Activated CD4-positive, alpha-beta T cell treated with anti-CD3 and anti-CD28 coated beads for 48 hours (primary cell): Measurements from ENCODE around the gene ECT2L.
A peak's percentile ranks its signal among the peaks of the same experiment; 100 is the strongest.

Experiments
- DNase-seq: peaks from one replicate; pipeline ENCODE4 v3.0.0-alpha.2; 2020

ECT2L gene, protein sequence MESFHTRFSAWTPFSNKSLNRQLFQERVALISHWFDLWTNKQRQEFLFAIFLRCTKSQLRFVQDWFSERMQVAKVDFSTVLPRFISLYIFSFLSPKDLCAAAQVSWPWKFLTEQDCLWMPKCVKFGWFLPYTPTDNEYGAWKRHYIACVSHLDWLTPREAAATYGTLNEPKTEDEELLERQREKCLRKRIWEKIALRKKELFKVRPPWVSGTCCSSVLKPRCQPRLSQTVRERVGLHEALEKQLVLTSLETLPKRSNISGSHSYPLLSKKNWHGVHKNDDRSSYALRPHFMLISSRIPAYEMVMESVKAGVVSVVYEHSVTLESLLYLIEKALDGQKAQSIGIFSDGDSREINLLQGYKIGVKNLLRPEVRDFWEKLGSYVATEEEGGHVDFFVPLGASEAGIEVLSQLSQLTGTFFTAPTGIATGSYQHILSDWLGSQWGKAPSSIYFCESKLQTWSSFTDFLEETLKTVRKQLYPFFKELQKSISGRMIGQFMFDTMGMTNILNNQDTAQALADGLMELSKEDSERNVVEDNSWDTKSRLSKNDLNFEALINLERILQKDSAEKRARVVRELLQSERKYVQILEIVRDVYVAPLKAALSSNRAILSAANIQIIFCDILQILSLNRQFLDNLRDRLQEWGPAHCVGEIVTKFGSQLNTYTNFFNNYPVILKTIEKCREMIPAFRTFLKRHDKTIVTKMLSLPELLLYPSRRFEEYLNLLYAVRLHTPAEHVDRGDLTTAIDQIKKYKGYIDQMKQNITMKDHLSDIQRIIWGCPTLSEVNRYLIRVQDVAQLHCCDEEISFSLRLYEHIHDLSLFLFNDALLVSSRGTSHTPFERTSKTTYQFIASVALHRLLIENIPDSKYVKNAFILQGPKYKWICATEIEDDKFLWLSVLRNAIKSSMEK

DNA sequence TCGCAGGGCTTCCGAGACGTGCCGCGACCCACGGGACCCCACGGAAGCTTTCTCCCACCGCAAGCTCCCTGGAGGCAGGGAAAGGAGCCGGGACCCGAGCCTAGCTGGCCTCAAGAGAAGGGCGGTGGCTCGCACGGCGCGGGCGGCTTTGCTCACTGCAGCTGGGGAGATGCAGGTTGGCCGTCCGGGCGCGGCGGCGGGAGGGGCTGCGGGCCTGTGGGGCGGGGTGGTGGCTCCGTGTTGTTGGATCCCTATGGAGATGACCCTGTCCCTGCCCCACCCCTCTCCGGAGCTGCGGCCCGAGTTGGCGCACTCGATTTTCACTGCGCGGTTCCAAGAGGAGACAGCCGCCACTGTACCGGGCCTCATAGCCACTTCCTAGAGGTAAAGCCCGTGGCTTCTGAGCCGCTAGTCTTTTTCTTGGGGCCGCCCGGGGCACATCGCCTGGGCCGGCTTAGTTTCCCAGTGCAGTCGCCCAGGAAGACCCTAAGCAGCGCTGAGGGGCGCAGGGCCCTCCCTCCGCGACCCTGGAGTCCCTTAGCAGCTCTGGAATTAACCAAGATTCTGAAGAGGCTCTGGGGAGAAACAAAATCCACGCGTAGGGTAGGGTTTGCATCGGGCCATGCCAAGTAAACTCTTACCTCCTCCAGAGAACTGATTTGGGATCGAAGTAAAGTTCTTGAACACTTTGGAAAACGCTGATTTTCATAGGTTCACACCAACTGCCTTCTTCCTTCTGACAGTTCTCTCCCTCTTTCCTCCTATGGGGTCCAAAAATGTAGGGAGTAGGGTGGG is at the start of gene ECT2L:
Gene ECT2L, plus strand, starts transcription at position 279 of the 795 bp plus-strand sequence. CDS start 17,188 bp downstream, outside the sequence.
- DNase-seq, result no peak

DNA sequence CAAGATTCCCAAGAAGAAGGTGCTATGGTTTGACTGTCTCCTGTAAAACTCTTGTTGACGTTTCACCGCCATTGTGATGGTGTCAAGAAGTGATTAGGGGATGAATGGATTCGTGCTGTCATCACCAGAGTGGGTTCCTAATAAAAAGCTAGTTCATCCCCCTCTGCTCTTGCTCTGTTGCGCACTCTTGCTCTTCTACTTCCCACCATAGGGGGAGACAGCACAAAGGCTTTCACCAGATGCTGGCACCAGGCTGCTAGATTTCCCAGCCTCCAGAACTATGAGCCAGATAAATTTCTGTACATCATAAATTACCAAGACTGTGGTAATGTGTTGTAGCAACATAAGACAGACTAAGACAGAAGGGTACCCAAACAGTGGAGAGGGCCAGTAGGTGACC is 43.9 kb upstream of the ECT2L start:
- no peak for DNase-seq

DNA sequence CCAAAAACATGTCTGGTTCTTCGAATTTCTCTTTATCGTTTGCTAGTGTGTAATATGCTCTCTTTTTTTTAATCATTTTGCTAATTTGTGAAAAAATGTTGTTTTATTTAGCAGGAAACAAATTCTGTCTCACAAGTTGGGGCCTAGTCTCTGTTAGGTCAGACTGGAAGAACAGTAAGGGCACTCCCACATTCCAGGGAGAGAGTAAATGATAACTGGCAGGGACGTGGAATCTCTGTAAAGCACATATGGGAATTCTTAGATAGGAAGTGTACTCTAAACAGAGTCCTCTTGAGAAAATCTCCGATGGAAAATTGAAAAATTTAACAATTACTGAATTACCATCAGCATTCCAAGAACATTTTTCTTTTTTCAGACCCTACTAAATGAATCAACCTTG is 38.8 kb upstream of the ECT2L start:
- no peak for DNase-seq

DNA sequence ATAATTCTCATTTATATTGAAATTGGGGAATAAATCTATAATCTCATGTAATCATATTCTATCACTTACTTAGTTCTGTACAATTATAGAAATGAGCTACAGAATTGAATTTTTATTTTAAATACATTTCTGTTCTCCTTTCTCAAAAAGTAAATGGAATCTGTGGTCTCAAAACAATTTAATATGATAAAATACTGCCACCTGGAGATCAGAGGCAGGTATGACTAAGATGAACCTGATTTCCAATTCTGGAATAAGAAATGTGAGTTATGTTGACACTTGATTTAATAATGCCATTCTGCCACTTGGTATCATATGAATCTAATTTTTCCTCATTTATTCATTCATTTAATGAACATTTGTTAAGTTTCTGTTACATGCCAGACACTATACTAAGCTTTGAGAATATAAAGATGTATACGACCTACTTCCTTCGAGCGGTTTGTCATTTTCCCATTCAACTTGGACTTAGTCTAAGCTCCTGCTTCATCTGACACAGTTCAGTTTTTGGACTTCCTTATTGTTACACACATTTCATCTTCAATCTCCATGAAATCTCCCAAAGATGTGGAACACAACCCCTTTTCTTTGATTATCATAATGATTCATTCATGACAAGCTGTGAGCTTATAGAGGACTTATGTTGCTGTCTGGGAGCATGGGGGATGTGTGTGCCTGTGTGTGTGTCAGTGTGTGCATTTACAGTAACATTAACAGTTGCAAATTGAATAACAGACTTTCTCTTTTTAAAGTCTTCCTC is 29.8 kb upstream of the ECT2L start:
- no peak for DNase-seq

DNA sequence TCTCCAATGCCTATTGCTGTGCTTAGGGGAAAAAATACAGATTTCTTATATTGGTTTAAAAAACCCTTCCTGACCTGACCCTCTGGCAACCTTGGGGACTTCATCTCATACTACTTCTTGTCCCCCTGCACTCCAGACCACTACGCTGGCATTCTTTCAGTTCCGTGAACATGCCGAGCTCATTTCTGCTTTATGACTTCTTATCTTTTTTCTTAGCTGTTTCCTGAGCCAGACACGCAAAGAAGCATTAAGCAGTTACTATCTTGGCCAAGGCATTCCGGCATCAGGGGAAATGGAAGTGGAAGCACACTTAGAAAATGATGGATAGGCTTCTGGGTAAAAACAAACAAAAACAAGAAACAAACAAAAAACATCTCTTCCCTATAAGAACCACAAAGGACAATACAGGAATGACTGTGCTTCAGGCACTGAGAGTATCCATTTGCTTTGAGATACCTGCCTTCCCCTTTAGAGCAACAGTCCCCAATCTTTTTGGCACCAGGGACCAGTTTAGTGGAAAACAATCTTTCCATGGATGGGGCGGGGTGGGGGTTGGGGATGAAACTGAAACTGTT is 26.7 kb upstream of the ECT2L start:
- DNase-seq, result no peak

DNA sequence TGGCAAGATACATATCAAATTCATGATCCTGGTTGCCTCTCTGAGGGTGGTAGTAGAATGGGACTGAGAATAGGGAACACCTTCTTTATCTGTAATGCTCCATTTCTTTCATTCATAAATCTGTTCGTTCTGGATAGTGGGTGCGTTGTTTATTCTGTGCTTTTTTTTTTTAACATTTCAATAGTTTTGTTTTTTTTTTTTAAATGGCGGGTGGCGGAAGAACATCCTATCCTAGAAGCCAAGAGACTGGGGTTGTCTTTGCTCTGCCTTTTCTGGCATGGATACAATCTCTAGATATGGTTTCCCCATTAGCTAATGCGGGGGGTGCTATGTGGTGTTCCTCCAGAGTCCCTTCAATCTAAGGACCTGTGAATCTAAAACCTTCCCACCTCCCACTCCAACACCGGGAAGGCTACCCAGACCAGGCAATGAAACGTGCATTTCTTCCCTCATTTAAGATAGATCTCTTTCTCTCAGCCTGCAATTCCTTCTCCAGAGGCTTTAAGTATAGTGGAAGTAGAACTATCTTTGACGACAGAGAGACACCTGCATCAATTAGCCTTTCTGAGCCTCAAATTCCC is 23.2 kb upstream of the ECT2L start:
- no peak for DNase-seq

DNA sequence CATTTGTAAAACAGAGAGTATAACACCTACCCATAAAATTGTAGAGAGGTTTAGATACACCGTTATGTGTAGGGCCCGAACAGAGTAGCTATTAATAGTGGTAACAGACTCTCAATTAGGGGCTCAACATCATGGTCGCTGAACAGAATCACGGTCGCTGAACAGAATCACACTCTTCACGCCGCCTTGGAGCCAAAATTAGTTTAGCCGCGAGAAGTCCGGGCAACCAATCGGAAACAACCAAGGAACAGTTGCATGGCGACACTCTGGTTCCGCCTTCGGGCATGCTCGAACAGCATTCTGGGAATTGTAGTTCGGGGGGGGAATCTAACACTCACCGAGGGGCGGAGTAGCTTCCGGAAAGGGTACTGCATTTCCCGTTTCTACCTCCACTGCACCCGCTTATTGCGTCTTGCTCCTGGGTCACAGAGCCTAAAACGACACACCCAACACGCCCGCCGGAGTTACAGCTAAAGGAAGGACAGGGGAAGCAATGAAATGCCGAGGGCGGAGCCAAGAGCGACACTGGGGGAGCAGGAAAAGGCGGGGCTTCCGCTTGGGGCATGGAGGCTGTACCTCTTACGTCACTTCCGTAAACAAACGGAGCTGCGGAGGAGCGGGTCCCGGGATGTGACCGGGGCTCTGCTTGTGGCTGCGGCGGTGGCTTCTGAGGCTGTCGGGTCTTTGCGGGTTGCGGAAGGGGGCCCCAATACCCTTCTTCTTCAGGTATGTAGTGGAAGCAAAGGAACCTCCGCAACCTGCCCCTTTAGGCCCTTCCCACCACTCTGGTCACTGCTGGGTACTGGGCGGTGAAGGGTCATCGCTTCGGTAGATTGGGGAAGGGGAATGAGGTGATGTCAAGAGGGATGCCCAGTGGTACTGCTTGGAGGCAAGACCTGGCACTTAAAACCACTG is 22.5 kb upstream of the ECT2L start, which contains the start of gene CCDC28A:
Gene CCDC28A, plus strand, starts transcription at position 593 of the 915 bp plus-strand sequence. CDS start 2,352 bp downstream, outside the sequence.
- DNase-seq, result peak; percentile 93

DNA sequence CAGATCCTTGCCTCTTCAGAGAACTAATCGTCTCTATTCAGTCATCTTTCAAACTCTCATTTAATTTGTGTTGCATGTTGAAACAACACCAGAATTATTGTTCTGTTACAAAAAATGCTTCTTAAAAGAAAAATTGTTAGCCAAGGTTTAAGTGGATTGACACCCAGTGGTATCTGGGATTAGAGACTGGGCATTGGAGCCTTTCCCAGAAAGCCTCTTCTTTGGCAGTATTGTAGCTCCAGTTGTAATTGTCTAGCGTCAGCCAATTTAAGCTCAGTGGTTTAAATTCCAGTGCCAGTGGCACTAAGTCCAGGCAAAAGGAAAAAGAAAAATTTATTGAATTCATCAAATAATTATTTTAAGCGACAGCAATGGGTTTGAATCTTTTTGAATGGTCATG is 21.5 kb upstream of the ECT2L start:
- no peak for DNase-seq

DNA sequence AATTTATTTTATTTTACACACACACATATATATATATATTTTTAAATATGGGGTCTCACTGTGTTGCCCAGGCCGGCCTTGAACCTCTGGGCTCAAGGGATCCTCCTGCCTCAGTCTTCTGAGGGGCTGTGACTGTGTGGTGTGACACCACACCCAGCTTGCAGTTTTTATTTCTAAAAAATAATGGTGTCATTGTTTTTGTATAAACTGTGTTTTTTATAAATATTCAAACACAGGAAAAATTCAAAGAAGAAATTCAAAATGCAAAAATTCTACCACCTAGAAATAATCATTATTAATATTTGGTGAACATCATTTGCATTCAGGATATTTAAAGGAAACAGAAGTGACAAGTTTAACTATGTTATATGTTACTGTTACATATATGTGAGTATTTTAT is 19.2 kb upstream of the ECT2L start:
- no peak for DNase-seq

DNA sequence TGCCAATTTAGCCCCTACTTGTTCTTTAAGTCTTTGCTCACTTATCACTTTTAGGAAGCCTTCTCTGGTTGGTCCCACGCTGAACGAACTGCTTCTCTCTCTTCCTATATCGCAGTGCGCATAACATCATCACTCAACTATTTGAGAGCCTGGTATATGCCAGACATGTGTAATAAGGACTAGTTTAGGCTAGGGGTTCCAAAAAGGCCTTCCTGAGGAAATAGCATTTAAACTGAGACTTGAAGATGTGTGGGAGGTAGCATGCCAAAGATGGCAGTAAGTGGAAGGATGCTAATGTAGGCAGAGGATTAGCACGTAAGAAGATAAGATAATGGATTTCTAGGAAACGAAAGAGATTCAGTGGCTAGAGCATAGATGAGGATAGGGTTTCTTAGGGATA is 17.6 kb upstream of the ECT2L start:
- DNase-seq, result no peak

DNA sequence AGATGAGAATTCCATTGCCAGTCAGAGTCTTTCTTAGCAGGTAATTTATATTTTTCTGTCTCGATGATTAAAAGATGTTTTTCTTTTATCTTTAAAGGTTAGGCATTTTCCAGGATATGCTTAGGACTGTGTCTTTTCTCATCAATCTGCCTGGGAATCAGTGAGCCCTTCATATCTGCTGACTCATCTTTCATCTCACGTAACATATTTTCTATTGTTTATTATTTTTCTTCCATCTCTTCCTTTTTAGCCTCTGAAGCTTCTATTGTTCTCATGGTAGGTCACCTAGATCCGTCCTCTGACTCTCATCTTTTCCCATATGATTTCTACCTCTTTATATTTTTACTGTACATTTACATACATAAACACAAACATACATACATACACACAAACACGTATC is 13.6 kb upstream of the ECT2L start:
- DNase-seq, result no peak

DNA sequence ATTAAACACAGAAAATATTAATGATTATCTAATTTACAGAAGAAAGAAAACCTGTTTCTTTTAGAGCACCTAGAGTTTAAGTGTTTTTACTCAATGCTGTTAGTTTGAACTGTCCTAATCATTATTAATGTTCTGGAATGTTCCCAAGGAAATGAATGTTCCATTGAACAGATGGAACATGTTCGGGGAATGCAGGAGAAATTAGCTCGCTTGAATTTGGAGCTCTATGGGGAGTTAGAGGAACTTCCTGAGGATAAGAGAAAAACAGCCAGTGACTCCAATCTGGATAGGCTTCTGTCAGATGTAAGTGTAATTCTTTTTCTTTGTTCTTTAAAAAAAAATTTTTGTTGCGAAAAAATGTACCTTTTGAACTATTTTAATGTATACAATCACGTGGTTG is 10.8 kb upstream of the ECT2L start:
- DNase-seq, result no peak

DNA sequence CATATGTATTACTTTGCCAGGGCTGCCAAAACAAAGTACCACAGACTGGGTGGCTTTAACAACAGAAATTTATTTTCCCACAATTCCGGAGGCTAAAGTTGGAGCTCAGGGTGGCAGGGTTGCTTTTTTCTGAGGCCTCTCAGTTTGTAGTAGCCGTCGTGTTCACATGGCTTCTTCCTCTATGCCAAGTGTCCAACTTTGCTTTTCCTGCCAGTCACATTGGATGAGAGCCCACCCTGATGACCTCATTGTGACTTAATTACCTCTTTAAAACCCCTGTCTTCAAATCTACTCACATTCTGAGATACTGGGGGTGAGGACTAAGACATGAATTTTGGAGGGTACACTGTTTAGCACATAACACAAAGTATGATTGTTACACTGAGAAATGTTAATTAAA is 9.9 kb upstream of the ECT2L start:
- no peak for DNase-seq

DNA sequence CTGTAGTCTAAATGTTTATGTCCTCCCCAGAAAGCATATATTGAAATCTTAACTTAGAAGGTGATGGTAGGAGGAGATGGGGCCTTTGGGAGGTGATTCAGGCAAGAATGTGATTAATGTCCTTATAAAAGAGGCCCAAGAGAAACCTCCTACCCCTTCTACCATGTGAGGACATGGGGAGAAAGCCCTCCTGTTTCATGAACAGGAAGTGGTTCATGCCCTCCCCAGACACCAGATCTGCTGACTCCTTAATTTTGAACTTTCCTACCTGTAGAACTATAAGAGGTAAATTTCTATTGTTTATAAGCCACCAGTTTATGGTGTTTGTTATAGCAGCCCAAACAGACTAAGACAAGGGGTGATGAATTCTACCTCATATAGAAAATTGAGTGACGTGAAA is 8.7 kb upstream of the ECT2L start:
- no peak for DNase-seq

DNA sequence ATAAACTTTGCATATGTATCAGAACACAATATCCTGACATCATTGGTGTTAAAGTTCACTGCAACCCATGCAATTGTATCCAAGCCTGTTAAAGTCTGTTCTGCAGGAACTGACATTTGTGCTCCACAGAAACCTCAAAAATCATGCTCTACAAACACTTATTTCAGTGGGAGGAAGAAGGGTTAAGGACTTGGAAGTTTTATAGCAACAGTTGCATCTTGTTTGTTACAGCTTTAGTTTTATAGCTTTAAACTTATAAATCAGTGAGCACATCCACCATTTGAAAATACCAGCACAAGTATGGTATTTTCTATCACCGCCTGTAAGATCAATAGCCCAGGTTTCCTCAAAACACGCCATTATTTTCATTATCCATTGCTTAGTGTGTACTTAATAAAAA is 884 bp downstream of the ECT2L start:
- DNase-seq, result no peak

DNA sequence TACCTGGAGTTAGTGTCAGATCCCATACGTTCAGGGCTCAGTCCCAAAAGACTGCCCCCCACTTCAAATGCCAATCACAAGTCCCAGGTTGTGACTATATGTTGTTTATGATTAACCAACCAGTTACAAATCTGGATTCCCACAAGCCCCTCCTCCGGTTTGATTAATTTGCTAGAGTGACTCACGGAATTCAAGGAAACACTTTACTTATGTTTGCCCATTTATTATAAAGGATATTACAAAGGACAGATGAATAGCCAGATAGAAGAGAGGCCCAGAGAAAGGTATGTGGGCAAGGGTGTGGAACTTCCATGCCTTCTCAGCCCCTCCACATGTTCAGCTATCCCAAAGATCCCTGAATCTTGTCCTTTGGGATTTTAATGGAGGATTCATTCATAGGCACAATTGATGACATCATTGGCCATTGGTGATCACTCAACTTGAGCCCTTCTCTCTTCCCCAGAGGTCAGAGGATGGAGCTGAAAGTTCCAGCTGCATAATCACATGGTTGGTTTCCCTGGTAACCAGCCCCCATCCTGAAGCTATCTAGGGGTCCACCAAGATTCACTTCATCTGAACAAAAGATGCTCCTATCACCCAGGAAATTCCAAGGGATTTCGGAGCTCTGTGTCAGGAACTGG is 2.0 kb downstream of the ECT2L start:
- no peak for DNase-seq

DNA sequence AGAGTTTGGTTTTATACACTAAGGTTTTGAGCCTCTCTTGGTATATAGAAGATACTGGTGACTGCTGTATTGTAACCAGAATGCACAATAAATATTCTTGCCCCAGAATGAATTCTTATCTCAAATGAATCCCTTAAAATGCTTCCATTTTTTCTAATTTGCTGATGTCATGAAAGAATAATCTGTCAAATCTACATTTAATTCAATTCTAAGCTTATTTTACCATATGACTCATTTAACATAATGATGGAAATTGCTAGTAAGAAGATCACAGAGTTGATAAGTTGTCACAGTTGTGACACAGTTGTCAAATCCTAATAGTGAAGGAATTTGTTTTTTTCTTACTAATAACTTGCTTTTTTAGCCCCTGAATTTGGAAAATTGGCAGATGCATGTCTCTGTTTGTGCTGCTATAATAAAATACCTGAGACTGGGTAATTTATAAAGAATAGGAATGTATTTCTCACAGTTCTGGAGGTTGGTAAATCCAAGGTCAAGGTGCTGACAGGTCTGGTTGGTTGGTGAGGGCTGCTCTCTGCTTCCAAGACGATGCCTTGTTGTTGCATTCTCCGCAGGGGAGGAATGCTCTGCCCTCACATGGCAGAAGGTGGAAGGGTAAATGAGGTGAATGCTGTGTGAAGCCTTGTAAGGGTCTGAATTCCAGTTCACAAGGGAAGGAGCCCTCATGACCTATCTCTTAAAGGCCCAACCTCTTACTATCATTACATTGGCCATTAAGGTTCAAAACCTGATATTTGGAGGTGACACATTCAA is 4.7 kb downstream of the ECT2L start:
- DNase-seq, result no peak

DNA sequence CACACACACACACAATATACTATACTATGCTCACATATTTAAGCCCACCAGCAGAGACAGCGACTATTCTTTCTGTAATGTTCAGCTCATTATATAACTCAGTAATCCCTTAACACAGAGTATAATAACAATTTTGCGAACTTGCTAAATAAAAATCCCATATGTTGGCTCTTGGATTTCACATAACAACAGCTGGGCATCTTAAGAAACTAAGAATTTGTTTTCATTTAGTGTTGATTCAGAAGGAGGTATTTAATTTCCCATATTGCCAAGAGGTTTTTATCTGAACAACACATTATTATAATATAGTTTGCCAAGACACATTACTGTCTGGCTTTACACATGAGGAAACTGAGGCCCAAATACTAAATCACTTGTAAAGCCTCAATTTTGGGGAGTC is 7.4 kb downstream of the ECT2L start:
- no peak for DNase-seq

DNA sequence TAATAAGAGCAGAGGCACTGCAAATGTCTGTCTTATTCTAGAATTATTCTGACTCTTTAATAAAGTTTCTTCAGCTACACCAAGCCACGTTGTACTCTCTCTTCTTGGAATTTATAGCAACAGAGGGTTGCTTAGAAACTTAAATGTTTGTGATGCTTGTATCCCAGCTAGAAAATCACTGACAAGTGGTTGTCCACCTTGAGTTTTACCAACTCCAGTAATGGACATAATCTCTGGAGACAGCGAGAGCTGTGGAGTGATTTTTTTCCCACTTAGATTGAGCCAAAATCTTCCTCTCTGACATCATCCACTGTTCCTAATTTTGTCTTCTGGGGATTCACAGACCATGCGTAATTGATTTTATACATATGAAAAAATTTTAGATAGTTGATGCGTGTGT is 8.0 kb downstream of the ECT2L start:
- DNase-seq, result no peak
